Activated T-helper 2 cell treated with anti-CD3 and anti-CD28 coated beads, Interferon-gamma antibody, Interleukin-2, Interleukin-4, amounts not matched to agents 10 μg/mL and 5 μg/mL and 100 μg/mL, durations not matched to agents 14 hours and 24 hours and 36 hours (primary cell): ENCODE measurements around the gene LRRC26. TPM values are rescaled to one million over a fixed set of nuclear protein-coding genes. Genes with fewer than 3 reads are reported as not detected.

ENCODE experiments used
- DNase-seq: peaks from one replicate; pipeline ENCODE4 v3.0.0; 2021; ENCODE audit warnings: low spot score
- H3K27ac Mint-ChIP-seq: one replicate; pipeline ENCODE4 v1.8.0; 2021; ENCODE audit warnings: mixed read lengths
- H3K27me3 Mint-ChIP-seq: one replicate; pipeline ENCODE4 v1.8.0; 2021; ENCODE audit warnings: low read depth, mixed read lengths
- H3K36me3 Mint-ChIP-seq: one replicate; pipeline ENCODE4 v1.8.0; 2021; ENCODE audit warnings: low read depth, mixed read lengths
- H3K4me1 Mint-ChIP-seq: one replicate; pipeline ENCODE4 v1.8.0; 2021; ENCODE audit warnings: low read depth, mixed read lengths
- H3K4me3 Mint-ChIP-seq: one replicate; pipeline ENCODE4 v1.8.0; 2021; ENCODE audit warnings: low read depth, mild to moderate bottlenecking, moderate library complexity, mixed read lengths
- H3K9me3 Mint-ChIP-seq: one replicate; pipeline ENCODE4 v1.8.0; 2021; ENCODE audit warnings: mixed read lengths
- intact Hi-C: fragments of 100-400 bp; cut with micrococcal nuclease; formaldehyde crosslinking; loops from one replicate; pipeline ENCODE4 v1.15.1; 2023
- total RNA-seq: library from RNA; stranded (reverse); gene quantifications from 2 replicates; pipeline ENCODE4 v1.2.3, GENCODE V29; 2022

LRRC26 gene
- total RNA-seq, 1 donor from 2014 or later: 0.34 TPM

DNA sequence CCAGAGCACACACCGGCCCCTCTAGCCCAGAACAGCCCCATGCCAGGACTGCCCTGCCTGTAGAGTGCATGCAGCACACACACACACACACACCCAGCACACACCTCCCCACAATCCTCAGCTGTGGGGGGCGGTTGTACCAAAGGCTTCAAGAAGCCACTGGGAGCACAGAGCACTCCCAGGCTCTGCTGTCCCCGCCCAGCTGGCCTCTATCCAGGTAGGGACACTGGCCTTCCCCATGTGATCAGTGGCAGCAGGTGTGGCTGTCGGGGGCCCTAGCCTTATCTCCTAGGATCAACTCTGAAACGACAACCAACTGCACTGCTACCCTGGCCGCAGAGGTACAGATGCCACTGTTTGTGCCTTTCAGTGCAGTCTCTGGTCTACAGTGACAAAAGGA lies 16.5 kb upstream of the LRRC26 start:
- peaks cover 25% of the 10 kb centered on the region for H3K4me1 Mint-ChIP-seq
- H3K9me3 Mint-ChIP-seq: no peaks in the 10 kb centered on the region
- H3K27me3 Mint-ChIP-seq: no peaks in the 10 kb centered on the region
- peaks cover 40% of the 10 kb centered on the region for H3K36me3 Mint-ChIP-seq
- intact Hi-C loops: loop anchor here (5.0 kb wide), 1 partner anchor 51 kb away; no protein-coding TSS in a partner anchor
- H3K27ac Mint-ChIP-seq: no peak overlapping the region
- H3K4me3 Mint-ChIP-seq: peak overlapping the region; percentile 91
- DNase-seq: no peak

DNA sequence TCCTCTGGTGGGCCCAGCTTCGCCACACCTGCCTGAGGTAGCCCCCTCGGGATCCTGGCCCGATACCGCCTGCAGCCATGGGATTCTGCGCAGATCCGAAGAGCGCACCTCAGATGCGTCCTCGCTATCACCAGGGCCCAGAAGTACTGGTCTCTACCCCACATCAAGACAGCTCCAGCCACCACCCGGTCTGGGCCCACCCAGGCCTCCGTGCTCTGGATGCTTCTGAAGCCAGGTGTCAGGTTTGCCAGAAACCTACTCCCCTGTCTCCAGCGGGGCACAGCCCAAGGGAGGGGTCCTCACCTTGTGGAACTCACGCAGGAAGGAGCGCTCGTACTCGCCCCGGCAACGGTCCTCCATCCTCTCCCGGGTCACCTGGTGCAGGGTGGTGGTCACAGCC lies 16.1 kb upstream of the LRRC26 start:
- peaks cover 37% of the 10 kb centered on the region for H3K36me3 Mint-ChIP-seq
- no peak overlapping the region for H3K27ac Mint-ChIP-seq
- no peak for DNase-seq
- intact Hi-C loops: loop anchor here (5.0 kb wide), 1 partner anchor 51 kb away; no protein-coding TSS in a partner anchor
- no peaks in the 10 kb centered on the region for H3K9me3 Mint-ChIP-seq
- H3K27me3 Mint-ChIP-seq: no peaks in the 10 kb centered on the region
- peaks cover 22% of the 10 kb centered on the region for H3K4me1 Mint-ChIP-seq
- peak overlapping the region; percentile 91 for H3K4me3 Mint-ChIP-seq

DNA sequence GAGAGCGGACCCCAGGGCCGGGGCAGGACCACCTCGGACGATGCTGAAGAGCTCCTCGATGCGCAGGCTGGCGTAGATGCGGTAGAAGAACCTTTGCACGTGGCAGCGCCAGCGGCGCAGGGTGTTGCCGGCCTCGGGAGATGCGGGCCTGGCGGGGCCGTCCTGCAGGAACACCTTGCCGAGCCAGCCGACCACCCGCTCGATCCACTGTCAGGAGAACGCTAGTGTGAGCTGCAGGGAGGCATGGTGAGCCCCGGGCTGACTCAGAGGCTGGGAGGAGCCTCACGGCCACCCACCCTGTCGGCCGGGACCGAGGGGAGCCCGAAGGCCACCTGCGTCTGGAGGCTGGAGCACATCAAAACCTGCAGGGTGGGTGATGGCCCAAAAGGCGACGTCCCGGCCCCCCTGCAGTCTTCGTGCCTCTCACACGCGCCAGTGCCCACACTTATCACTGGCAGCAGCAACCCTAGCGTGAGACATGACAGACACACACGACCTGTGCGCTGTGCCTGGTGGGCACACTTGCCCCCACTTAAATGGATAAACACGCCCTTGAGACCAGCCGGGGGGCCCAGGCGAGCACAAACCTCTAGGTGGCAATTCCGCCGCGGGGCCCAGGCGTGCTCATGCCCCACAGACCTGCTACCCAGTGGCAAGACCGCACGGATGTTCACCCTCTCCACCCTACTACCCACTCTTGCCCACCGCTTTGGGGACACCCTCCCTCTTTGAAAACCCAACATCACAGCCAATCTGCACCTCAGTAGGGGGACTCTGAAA lies 15.2 kb upstream of the LRRC26 start:
- Mint-ChIP-seq H3K27me3 (no peaks in the 10 kb centered on the region), H3K4me1 (peaks cover 17% of the 10 kb centered on the region), H3K4me3 (no peak overlapping the region), H3K36me3 (peaks cover 31% of the 10 kb centered on the region), H3K9me3 (no peaks in the 10 kb centered on the region), H3K27ac (no peak overlapping the region)
- no peak for DNase-seq
- intact Hi-C loops: loop anchor here (5.0 kb wide), 1 partner anchor 52 kb away; no protein-coding TSS in a partner anchor

DNA sequence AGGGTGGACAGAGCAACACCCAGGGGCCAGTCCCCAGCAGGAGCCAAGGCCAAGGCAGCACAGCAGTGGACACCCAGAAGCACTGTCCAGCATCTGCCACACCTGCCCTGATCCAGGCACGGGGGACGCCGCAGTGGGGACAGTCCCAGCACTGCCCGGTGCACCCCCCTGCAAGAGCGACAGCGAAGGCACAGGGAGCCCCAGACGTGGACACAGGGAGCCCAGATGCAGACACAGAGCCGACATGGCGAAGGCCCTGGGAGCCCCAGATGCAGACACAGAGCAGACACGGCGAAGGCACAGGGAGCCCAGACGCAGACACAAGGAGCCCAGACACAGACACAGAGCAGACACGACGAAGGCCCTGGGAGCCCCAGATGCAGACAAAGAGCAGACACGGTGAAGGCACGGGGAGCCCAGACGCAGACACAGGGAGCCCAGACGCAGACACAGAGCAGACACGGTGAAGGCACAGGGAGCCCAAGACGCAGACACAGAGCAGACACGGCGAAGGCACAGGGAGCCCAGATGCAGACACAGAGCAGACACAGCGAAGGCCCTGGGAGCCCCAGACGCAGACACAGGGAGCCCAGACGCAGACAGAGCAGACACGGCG lies 14.2 kb upstream of the LRRC26 start:
- DNase-seq: no peak
- Mint-ChIP-seq H3K4me1 (peaks cover 14% of the 10 kb centered on the region), H3K27ac (no peak overlapping the region), H3K27me3 (no peaks in the 10 kb centered on the region), H3K9me3 (no peaks in the 10 kb centered on the region), H3K36me3 (peaks cover 30% of the 10 kb centered on the region), H3K4me3 (peak overlapping the region; percentile 17)
- intact Hi-C loops: no loop called here

DNA sequence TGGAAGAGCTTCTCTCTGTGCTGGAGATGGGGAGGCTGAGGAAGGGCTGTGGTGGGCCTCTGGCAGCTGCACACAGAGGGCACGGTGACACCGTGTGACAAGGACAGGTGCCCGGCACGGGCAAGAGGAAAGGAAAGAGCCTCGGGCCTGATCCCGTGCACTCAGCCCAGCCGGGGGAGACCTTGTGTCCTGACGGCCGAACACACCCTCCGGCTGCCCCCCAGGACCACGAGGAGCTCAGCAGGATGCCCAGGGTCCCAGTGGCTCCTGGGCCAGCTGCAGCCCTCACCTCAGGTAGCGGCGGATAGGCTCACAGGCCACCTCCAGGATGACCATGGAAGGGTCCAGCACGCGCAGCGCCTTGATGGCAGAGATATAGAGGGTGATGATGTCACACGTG lies 13.0 kb upstream of the LRRC26 start:
- H3K4me1 Mint-ChIP-seq: peaks cover 12% of the 10 kb centered on the region
- no peaks in the 10 kb centered on the region for H3K27me3 Mint-ChIP-seq
- DNase-seq: no peak
- H3K9me3 Mint-ChIP-seq: no peaks in the 10 kb centered on the region
- no peak overlapping the region for H3K4me3 Mint-ChIP-seq
- H3K27ac Mint-ChIP-seq: no peak overlapping the region
- peaks cover 31% of the 10 kb centered on the region for H3K36me3 Mint-ChIP-seq
- intact Hi-C loops: no loop called here

DNA sequence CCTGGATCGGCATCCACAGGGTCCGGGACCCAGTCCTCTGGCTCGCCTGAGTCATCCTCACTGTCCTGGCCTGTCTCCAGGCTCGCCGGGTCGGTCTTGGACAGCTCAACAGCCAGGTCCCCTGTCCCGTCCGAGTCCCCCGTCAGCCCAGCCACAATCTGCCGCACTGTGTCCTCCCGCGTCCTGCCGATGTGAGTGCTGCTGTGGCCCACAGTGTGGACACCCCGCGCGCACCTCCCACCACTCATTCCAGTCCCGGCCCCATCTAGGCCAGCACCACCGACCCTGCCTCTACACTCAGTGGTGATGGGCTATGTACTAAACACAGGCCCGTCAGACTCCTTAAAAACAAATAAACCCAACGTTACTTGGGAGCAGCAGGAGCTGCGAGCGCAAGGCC lies 11.8 kb upstream of the LRRC26 start:
- Mint-ChIP-seq H3K4me3 (no peak overlapping the region), H3K4me1 (peaks cover 2% of the 10 kb centered on the region), H3K9me3 (no peaks in the 10 kb centered on the region), H3K27me3 (no peaks in the 10 kb centered on the region), H3K36me3 (peaks cover 32% of the 10 kb centered on the region), H3K27ac (no peak overlapping the region)
- intact Hi-C loops: no loop called here
- no peak for DNase-seq

DNA sequence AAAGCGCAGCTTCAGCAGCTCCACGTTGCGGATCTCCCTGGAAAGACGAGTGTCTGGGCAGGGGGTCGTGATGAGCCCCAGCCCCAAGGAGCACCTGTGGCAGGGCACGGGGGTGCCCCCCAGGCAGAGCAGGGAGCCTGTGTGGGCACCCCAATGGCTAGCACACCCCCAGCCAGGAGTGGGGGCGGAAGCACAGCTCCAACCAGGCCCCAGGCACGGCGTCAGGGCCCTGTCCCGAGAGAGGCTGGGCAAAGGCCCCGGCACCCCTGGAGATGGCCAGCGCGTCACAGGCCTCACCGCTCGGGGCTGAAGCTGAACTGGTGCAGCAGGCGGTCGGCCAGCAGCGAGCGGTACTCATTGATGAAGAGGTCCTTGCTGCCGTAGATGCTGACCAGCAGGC lies 10.6 kb upstream of the LRRC26 start:
- Mint-ChIP-seq H3K27ac (no peak overlapping the region), H3K4me1 (no peaks in the 10 kb centered on the region), H3K36me3 (peaks cover 29% of the 10 kb centered on the region), H3K9me3 (no peaks in the 10 kb centered on the region), H3K4me3 (no peak overlapping the region), H3K27me3 (no peaks in the 10 kb centered on the region)
- no peak for DNase-seq
- intact Hi-C loops: no loop called here

DNA sequence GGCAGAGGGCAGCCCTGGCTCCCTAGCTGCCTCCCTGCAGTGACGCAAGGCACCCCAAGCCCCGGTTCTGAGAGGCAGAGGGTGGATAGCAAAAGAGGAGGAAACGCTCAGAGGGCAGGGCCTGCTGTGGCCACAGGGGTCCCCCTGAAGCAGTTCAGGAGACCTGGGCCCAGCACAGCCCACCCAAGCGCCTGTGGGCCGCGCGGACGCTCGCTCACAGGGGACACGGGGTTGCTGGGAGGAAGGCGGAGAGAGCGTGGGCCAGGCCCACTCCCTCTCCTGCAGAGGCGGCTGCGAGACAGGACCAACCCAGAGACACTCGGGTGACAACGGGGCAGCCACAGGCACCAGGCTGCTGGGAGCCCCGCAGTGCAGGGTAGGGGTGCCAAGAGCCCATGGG lies 9.9 kb upstream of the LRRC26 start:
- Mint-ChIP-seq H3K4me3 (no peak overlapping the region), H3K9me3 (no peaks in the 10 kb centered on the region), H3K27ac (no peak overlapping the region), H3K4me1 (no peaks in the 10 kb centered on the region), H3K27me3 (no peaks in the 10 kb centered on the region), H3K36me3 (peaks cover 26% of the 10 kb centered on the region)
- no peak for DNase-seq
- intact Hi-C loops: loop anchor here (10.0 kb wide), 2 partner anchors 55 to 335 kb away; partner anchors contain the start of genes AJM1 and PHPT1

DNA sequence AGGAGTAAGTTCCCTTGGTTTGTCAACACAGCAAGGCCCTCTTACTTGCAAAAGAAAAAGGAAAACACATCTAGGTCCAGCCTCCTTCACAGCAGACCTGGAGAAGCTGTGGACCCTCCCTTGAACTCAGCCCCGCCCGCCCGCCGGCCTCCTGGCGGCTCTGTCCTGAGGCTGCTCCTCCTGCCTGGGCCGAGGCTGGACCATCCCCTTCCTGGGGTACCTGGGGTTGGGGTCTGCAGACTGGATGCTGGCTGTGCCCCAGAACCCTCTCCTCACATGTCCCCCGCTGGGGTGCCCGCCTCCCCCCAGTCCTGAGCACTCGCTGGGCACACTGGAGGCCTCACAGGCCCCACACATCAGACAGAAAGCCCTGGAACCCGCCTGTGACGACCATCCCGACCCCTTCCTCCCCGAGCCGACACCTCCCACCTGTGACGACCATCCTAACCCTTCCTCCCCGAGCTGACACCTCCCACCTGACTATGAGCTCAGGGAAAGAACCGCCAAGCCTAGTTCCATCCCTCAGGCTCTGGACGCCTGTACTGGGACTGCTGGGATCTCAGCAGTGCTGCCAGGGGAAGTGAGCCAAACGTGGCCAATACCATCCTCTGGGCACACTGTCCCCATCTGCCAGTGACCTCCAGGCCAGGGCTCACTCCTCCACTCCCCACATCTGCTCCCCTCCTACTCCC lies 9.2 kb upstream of the LRRC26 start:
- intact Hi-C loops: loop anchor here (10.0 kb wide), 2 partner anchors 54 to 334 kb away; partner anchors contain the start of genes AJM1 and PHPT1
- DNase-seq: no peak
- Mint-ChIP-seq H3K4me3 (no peak overlapping the region), H3K36me3 (peaks cover 21% of the 10 kb centered on the region), H3K4me1 (no peaks in the 10 kb centered on the region), H3K27me3 (no peaks in the 10 kb centered on the region), H3K9me3 (no peaks in the 10 kb centered on the region), H3K27ac (no peak overlapping the region)

DNA sequence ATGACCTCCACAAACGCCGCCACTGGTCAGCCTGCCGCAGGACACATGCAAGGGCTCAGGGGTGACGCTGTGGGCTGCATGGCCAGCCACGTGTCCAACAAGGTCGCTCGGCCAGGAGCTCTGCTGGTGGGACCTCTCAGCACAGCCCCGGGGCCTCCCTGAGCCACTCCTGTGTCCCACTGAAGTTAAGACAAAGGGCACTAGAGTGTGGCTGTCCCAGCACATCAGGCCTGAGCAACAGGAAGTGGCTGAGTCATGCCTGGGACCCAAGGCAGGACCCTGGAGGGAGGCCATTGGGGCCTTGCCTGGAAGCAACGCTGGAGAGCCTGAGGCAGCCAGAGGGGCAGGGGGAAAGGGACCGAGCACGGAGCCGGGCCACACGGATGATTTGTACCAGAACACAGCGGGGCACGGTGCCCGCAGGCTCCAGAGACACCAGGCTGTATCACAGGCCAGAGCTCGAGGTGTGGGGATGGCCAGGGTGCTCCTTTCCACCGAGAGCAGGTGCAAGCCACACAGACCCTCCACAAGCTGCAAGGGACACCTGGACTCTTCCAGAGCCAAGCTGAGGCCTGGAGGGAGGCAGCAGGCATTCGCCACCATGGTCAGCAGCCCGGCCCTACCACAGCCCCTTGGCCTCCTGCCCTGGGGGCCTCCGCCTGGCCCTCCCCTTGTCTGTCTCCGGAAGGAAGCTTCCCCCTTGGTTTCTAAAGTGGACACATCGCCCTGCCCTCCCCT lies 8.5 kb upstream of the LRRC26 start:
- intact Hi-C loops: loop anchor here (10.0 kb wide), 2 partner anchors 54 to 334 kb away; partner anchors contain the start of genes AJM1 and PHPT1

DNA sequence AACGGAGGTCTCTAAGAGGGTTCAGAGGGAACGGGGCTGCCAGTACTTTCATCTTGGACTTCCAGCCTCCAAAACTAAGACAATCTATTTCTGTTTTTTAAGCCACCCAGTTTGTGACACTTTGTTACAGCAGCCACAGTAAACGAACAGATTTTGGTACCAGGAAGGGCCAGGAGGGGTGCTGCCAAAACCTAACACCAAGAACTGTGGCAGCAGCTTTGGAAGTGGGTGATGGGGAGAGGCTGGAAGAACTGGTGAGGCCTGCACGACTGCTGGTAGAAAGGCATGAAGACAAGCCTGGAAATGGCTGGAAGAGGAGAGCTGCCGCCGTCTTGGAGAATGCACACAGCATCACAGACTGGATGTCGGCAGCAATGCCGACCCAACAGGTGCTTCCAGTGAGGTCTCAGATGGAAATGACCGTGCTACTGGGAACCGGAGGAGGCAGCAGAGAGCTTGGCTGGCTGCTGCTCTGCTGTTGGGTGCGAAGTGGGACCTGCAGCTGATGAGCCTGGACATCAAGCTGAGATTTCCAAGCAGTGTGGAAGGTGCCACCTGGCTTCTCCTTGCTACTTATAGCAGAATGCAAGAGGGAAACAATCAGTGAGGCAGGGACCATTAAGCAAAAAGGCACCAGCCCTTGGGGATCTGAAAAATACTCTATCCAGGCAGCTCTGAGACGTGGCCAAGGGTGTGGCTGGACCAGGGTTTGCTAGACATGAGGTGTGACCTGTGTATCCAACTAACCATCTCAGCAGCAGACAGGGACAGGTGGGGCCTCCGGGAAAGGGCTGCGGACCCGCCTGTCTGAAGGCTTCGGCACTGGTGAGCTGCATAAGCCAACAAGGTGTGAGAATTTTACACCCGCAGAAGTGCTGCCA lies 6.7 kb upstream of the LRRC26 start:
- DNase-seq: no peak
- intact Hi-C loops: loop anchor here (10.0 kb wide), 2 partner anchors 52 to 332 kb away; partner anchors contain the start of genes AJM1 and PHPT1

More for the DNA sequence above, 8.5 kb upstream of the LRRC26 start:
- Mint-ChIP-seq H3K27me3 (no peaks in the 10 kb centered on the region), H3K4me1 (no peaks in the 10 kb centered on the region), H3K9me3 (no peaks in the 10 kb centered on the region), H3K4me3 (no peak overlapping the region), H3K27ac (no peak overlapping the region), H3K36me3 (peaks cover 15% of the 10 kb centered on the region)
- DNase-seq: no peak

More for the DNA sequence above, 6.7 kb upstream of the LRRC26 start:
- Mint-ChIP-seq H3K4me1 (no peaks in the 10 kb centered on the region), H3K4me3 (no peak overlapping the region), H3K27me3 (peaks cover 5% of the 10 kb centered on the region), H3K36me3 (peaks cover 9% of the 10 kb centered on the region), H3K27ac (no peak overlapping the region), H3K9me3 (no peaks in the 10 kb centered on the region)
